ENCODE measurements around the gene NPR3.

DNA sequence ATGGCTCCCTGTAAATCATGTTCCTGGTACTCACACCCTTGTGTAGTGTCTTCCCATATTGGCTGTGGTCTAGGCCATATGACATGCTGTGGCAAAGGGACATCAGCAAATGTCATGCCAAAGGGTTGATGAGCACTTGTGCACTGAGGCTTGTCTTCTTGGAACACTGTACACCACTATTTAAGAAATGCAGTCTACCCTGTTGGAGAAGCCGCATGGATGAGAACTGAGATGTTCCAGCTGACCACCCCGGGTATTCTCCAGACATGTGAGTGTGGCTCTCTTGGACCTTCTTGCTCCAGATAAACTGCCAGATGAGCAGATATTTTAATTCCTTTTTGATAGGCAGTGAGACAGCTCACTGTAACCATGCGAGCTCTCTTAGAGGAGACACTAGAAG lies 20.5 kb upstream of the NPR3 start:
- TF ChIP-seq, protein P1, sequence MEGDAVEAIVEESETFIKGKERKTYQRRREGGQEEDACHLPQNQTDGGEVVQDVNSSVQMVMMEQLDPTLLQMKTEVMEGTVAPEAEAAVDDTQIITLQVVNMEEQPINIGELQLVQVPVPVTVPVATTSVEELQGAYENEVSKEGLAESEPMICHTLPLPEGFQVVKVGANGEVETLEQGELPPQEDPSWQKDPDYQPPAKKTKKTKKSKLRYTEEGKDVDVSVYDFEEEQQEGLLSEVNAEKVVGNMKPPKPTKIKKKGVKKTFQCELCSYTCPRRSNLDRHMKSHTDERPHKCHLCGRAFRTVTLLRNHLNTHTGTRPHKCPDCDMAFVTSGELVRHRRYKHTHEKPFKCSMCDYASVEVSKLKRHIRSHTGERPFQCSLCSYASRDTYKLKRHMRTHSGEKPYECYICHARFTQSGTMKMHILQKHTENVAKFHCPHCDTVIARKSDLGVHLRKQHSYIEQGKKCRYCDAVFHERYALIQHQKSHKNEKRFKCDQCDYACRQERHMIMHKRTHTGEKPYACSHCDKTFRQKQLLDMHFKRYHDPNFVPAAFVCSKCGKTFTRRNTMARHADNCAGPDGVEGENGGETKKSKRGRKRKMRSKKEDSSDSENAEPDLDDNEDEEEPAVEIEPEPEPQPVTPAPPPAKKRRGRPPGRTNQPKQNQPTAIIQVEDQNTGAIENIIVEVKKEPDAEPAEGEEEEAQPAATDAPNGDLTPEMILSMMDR (IDR thresholded peaks at IDR 0.05 in 8 of 11, conservative IDR thresholded peaks at IDR 0.05 in 3 of 11), result no peak
- no peak for TF ChIP-seq POLR2AphosphoS5 (IDR thresholded peaks at IDR 0.05)

Measured in spleen (tissue), 7 donors.